Left lung (tissue), 10 donors: Measurements from ENCODE around the gene NBPF26. TPM values are rescaled to one million over a fixed set of nuclear protein-coding genes. Genes with fewer than 3 reads are reported as not detected.
"Not testable (repeated sequence)": the region's sequence is repeated elsewhere in the genome, so short reads cannot be mapped to it uniquely, and the experiment has no call there.

ENCODE experiments used
- ATAC-seq: fragments of 200-7000 bp; cut with Tn5 transposase; one replicate; pipeline ENCODE4 v1.9.1; 2020; ENCODE audit warnings: moderate library complexity
- DNase-seq, 4 donors: peaks; one replicate each; pipeline ENCODE4 v3.0.0-alpha.2; 2013 to 2020
- H3K27ac ChIP-seq, 2 donors: fragments of 200-600 bp; sonication (generic) in 1 of 2; one replicate each; pipeline versions ENCODE4 v1.5.0 to v1.8.0; 2020 to 2021
- H3K27me3 ChIP-seq, 2 donors: fragments of 200-600 bp; sonication (generic) in 1 of 2; one replicate each; pipeline versions ENCODE4 v1.5.0 to v1.8.0; 2020 to 2021
- H3K36me3 ChIP-seq, 2 donors: fragments of 200-600 bp; sonication (generic) in 1 of 2; one replicate each; pipeline versions ENCODE4 v1.5.0 to v1.8.0; 2020 to 2021
- H3K4me1 ChIP-seq, 2 donors: fragments of 200-600 bp; one replicate each; pipeline ENCODE4 v1.8.0; 2021
- H3K4me3 ChIP-seq, 2 donors: fragments of 200-600 bp; sonication (generic) in 1 of 2; one replicate each; pipeline versions ENCODE4 v1.5.0 to v1.8.0; 2020 to 2021; ENCODE audit warnings: mild to moderate bottlenecking in 1 of 2
- H3K9me3 ChIP-seq, 2 donors: fragments of 200-600 bp; sonication (generic) in 1 of 2; one replicate each; pipeline versions ENCODE4 v1.5.0 to v1.8.0; 2020 to 2021
- intact Hi-C, 2 donors: fragments of 100-400 bp; cut with DNase I; formaldehyde crosslinking; loops; one replicate each; pipeline versions ENCODE4 v1.11.2 to v1.14.2; 2022
- polyA plus RNA-seq, 6 donors: library from polyadenylated mRNA; unstranded; fragments of 120-200 nt; gene quantifications; one replicate each; pipeline ENCODE4 v1.2.1, GENCODE V29; 2013; ENCODE audit not compliant: insufficient read length in 6 of 6
- total RNA-seq, 2 donors: library from RNA; stranded (reverse); fragmentation: NEBNext Ultra II Directional; extraction: Animal tissue kit (Norgen Biotek cat#: 25700); gene quantifications; one replicate each; pipeline ENCODE4 v1.2.1, GENCODE V29; 2021
- donor health status: DM: no; HTN: yes; CAD: no.
- donor health status: DM: no; HTN: no; CAD: no.

Gene NBPF26
- total and polyA plus RNA-seq, 8 donors: 5.9 to 34.0 (median 14.9) TPM

DNA sequence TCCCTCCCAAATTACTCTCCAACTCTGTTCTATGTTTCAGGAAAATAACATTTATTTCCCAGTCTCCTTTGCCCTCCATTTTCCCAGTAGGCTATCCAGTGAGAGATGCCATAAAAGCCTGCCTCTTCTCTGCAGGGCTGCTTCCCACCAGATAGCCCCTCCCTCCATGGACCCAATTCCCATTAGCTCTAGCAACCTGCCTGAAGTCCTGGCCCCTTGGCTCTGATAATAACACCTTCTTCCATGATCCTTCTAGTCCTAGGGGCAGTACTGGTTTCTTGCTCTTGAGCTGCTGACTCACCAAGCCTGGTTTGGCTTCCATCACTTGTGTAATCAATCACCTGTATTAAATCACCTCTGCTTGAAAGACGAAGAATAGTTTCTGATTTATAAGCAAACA lies 156.3 kb downstream of the NBPF26 start:
- H3K36me3 ChIP-seq, H3K4me1 ChIP-seq, H3K27ac ChIP-seq, ATAC-seq, H3K9me3 ChIP-seq, H3K27me3 ChIP-seq, DNase-seq, intact Hi-C loops, H3K4me3 ChIP-seq: not testable (repeated sequence)

- H3K4me1 ChIP-seq, DNase-seq, H3K36me3 ChIP-seq, H3K27ac ChIP-seq, H3K9me3 ChIP-seq, intact Hi-C loops, H3K27me3 ChIP-seq, ATAC-seq, H3K4me3 ChIP-seq: not testable (repeated sequence)
Observed at GRCh38 chr1:120881934-120882333, 158.2 kb downstream of the NBPF26 start.

Other genes with a start within 250 kb of the NBPF26 start
- not detected for gene PPIAL4A, start 165.8 kb downstream of the NBPF26 start, total RNA-seq
- gene PPIAL4A, start 165.8 kb downstream of the NBPF26 start, polyA plus RNA-seq: under 1 TPM in 1 of 6 donors, not detected in 5; 0.28 TPM